ENCODE results near the gene PAPLN. TPM values are rescaled to one million over a fixed set of nuclear protein-coding genes. Genes with fewer than 3 reads are reported as not detected.

Gene PAPLN
- total RNA-seq, 2 donors from 2014 or later: 18.4 to 20.1 TPM

DNA sequence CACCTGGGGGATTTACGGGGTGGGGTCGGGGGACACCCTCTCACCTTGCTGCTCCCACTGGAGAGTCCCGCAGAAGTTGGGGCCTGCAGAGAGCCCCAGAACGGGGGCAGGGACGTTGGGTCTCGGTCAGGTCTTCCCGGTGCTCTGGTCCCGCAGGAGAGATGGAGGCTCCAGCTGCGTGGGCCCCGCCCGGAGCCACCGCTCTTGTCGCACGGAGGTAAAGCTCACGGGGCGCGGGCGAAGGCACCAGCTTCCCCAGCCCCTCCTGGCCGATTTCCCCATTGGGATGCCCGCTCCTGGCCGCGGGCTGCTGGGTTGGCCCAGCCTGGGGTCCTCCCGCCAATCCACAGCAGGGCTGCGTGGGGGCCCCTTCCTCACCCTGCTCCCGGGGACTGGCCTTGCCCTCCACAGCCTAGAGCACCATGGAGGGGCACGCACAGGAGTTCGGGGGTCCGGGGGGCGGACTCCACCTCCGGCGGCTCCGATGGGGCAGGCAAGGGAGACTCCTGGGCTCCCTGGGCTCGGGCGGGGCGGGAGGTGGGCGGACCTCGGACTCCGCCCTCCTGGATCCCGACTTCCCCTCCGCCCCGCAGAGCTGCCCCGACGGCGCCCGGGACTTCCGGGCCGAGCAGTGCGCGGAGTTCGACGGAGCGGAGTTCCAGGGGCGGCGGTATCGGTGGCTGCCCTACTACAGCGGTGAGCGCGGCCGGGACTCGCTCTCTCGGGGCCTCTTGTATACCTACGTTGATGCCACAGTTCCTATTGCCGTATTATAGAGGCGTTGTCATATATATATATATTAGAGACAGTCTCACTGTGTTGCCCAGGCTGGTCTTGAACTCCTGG, 8.4 kb downstream of the PAPLN start:
- H3K4me1 Mint-ChIP-seq: no peaks in the 10 kb centered on the region

GRCh38 chr14:73246387-73247150, 9.3 kb downstream of the PAPLN start:
- Histone ChIP-seq H3K9me3 (ENCODE audit: control insufficient read depth, low read length) (no peaks in the 10 kb centered on the region), H3K36me3 (ENCODE audit: control insufficient read depth, insufficient read depth, low read length) (no peaks in the 10 kb centered on the region), H3K4me1 (ENCODE audit: control insufficient read depth, insufficient read depth, low read length) (no peaks in the 10 kb centered on the region), H3K4me3 (ENCODE audit: low read length) (no peak overlapping the region), H3K27ac (ENCODE audit: low read depth, low read length) (no peak overlapping the region), H3K9ac (ENCODE audit: extremely low read depth, low read length, poor library complexity, severe bottlenecking) (no peak overlapping the region), H3K27me3 (ENCODE audit: control insufficient read depth, insufficient read depth, low read length, poor library complexity, severe bottlenecking) (peaks cover 11% of the 10 kb centered on the region)
- DNase-seq: no peak
- peak overlapping the region; percentile 52 for H3K4me3 Mint-ChIP-seq
- H3K27ac Mint-ChIP-seq: no peak overlapping the region
- no peaks in the 10 kb centered on the region for H3K4me1 Mint-ChIP-seq
- TF ChIP-seq, protein P1, sequence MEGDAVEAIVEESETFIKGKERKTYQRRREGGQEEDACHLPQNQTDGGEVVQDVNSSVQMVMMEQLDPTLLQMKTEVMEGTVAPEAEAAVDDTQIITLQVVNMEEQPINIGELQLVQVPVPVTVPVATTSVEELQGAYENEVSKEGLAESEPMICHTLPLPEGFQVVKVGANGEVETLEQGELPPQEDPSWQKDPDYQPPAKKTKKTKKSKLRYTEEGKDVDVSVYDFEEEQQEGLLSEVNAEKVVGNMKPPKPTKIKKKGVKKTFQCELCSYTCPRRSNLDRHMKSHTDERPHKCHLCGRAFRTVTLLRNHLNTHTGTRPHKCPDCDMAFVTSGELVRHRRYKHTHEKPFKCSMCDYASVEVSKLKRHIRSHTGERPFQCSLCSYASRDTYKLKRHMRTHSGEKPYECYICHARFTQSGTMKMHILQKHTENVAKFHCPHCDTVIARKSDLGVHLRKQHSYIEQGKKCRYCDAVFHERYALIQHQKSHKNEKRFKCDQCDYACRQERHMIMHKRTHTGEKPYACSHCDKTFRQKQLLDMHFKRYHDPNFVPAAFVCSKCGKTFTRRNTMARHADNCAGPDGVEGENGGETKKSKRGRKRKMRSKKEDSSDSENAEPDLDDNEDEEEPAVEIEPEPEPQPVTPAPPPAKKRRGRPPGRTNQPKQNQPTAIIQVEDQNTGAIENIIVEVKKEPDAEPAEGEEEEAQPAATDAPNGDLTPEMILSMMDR (conservative IDR thresholded peaks at IDR 0.05): no peak
- no peaks in the 10 kb centered on the region for H3K9me3 Mint-ChIP-seq
- peaks cover 7% of the 10 kb centered on the region for H3K36me3 Mint-ChIP-seq (ENCODE audit: low read depth)
- 90% methylated on average over 13 to 18 of the region's 18 CpGs for WGBS, 2 experiments (ENCODE audit: insufficient coverage in 1 of 2, insufficient read length in 1 of 2)
- H3K27me3 Mint-ChIP-seq (ENCODE audit: insufficient read depth): peaks cover 49% of the 10 kb centered on the region

More for the DNA sequence above, 8.4 kb downstream of the PAPLN start:
- Mint-ChIP-seq H3K27me3 (ENCODE audit: insufficient read depth) (peaks cover 57% of the 10 kb centered on the region), H3K9me3 (no peaks in the 10 kb centered on the region), H3K4me3 (peak overlapping the region; percentile 52), H3K36me3 (ENCODE audit: low read depth) (peaks cover 5% of the 10 kb centered on the region), H3K27ac (no peak overlapping the region)
- Histone ChIP-seq H3K4me3 (ENCODE audit: low read length) (peak overlapping the region; percentile 29), H3K4me1 (ENCODE audit: control insufficient read depth, insufficient read depth, low read length) (no peaks in the 10 kb centered on the region), H3K27me3 (ENCODE audit: control insufficient read depth, insufficient read depth, low read length, poor library complexity, severe bottlenecking) (peaks cover 18% of the 10 kb centered on the region), H3K36me3 (ENCODE audit: control insufficient read depth, insufficient read depth, low read length) (no peaks in the 10 kb centered on the region), H3K9ac (ENCODE audit: extremely low read depth, low read length, poor library complexity, severe bottlenecking) (no peak overlapping the region), H3K27ac (ENCODE audit: low read depth, low read length) (no peak overlapping the region), H3K9me3 (ENCODE audit: control insufficient read depth, low read length) (no peaks in the 10 kb centered on the region)
- 52 to 83% methylated on average over 32 to 64 of the region's 64 CpGs for WGBS, 2 experiments (ENCODE audit: insufficient coverage in 1 of 2, insufficient read length in 1 of 2)
- peak; percentile 84 for DNase-seq
- TF ChIP-seq, protein P1 (conservative IDR thresholded peaks at IDR 0.05): no peak

DNA sequence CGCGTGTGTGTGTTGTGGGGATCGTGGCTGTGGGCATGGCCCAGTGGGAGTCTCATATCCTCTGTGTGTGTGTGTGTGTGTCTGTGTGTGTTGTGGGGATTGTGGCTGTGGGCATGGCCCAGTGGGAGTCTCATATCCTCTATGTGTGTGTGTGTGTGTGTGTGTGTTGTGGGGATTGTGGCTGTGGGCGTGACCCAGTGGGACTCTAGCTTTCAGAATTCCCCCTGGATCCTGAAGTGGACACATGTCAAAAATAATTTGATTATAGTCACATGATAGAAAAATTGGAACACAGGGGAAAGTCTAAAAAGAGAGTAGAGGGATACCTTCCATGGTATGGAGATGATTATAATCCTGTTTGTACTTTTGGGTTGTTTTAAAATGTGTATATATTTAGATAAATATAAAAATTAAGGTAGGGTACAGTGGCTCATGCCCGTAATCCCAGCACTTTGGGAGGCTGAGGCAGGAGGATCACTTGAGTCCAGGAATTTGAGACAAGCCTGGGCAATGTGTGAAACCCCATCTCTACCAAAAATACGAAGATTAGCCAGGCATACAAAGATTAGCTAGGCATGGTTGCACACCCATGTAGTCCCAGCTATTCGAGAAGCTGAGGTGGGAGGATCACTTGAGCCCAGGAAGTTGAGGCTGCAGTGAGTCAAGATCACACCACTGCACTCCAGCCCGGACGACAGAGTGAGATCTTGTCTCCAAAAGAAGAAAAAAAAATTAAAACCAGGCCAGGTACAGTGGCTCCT, 11.0 kb downstream of the PAPLN start:
- WGBS, 2 experiments (ENCODE audit: insufficient coverage in 1 of 2, insufficient read length in 1 of 2): 91 to 95% methylated on average over 6 to 9 of the region's 9 CpGs
- no peak overlapping the region for H3K4me3 Mint-ChIP-seq
- no peak overlapping the region for H3K27ac Mint-ChIP-seq
- no peaks in the 10 kb centered on the region for H3K9me3 Mint-ChIP-seq
- Histone ChIP-seq H3K27me3 (ENCODE audit: control insufficient read depth, insufficient read depth, low read length, poor library complexity, severe bottlenecking) (peaks cover 9% of the 10 kb centered on the region), H3K9me3 (ENCODE audit: control insufficient read depth, low read length) (no peaks in the 10 kb centered on the region), H3K4me3 (ENCODE audit: low read length) (no peak overlapping the region), H3K9ac (ENCODE audit: extremely low read depth, low read length, poor library complexity, severe bottlenecking) (no peak overlapping the region), H3K4me1 (ENCODE audit: control insufficient read depth, insufficient read depth, low read length) (no peaks in the 10 kb centered on the region), H3K36me3 (ENCODE audit: control insufficient read depth, insufficient read depth, low read length) (no peaks in the 10 kb centered on the region), H3K27ac (ENCODE audit: low read depth, low read length) (no peak overlapping the region)
- TF ChIP-seq, protein P1 (conservative IDR thresholded peaks at IDR 0.05): no peak
- H3K27me3 Mint-ChIP-seq (ENCODE audit: insufficient read depth): peaks cover 32% of the 10 kb centered on the region
- peaks cover 7% of the 10 kb centered on the region for H3K36me3 Mint-ChIP-seq (ENCODE audit: low read depth)
- no peaks in the 10 kb centered on the region for H3K4me1 Mint-ChIP-seq
- no peak for DNase-seq
